Spleen (tissue), 11 donors: Measurements from ENCODE around the gene U2AF2. TPM values are rescaled to one million over a fixed set of nuclear protein-coding genes. Genes with fewer than 3 reads are reported as not detected.

Experiments
- DNase-seq: peaks from one replicate; pipeline ENCODE4 v3.0.0-alpha.2; 2020
- H3K27ac ChIP-seq, 8 donors: fragments of 200-600 bp; sonication (generic) in 7 of 8; 1 replicate in 4 of 8; 2 replicates in 4 of 8; pipeline versions ENCODE4 v1.5.0 to v1.8.0; 2016 to 2021; ENCODE audit warnings: inconsistent platforms in 4 of 8, mild to moderate bottlenecking in 4 of 8, moderate library complexity in 1 of 8
- H3K27me3 ChIP-seq, 7 donors: fragments of 200-600 bp; sonication (generic) in 6 of 7; replicated peaks in 1 of 7; 1 replicate in 4 of 7; 2 replicates in 3 of 7; pipeline versions ENCODE4 v1.5.0 to v1.8.0; 2016 to 2021; ENCODE audit warnings: inconsistent platforms in 3 of 7, mild to moderate bottlenecking in 1 of 7
- H3K36me3 ChIP-seq, 6 donors: fragments of 200-600 bp; sonication (generic) in 5 of 6; 1 replicate in 4 of 6; 2 replicates in 2 of 6; pipeline versions ENCODE4 v1.5.0 to v1.8.0; 2016 to 2021; ENCODE audit warnings: inconsistent platforms in 2 of 6
- H3K4me1 ChIP-seq, 6 donors: fragments of 200-600 bp; sonication (generic) in 5 of 6; 1 replicate in 3 of 6; 2 replicates in 3 of 6; pipeline versions ENCODE4 v1.5.0 to v1.8.0; 2016 to 2021; ENCODE audit warnings: inconsistent platforms in 3 of 6
- H3K4me3 ChIP-seq, 8 donors: fragments of 200-600 bp; sonication (generic) in 7 of 8; 1 replicate in 4 of 8; 2 replicates in 4 of 8; pipeline versions ENCODE4 v1.5.0 to v1.8.0; 2016 to 2021; ENCODE audit warnings: inconsistent platforms in 4 of 8, mild to moderate bottlenecking in 4 of 8, moderate library complexity in 2 of 8
- H3K9me3 ChIP-seq, 8 donors: fragments of 200-600 bp; sonication (generic) in 7 of 8; 1 replicate in 4 of 8; 2 replicates in 4 of 8; pipeline versions ENCODE4 v1.5.0 to v1.8.0; 2016 to 2021; ENCODE audit warnings: inconsistent platforms in 4 of 8
- CTCF ChIP-seq, 11 experiments: fragments of 200-600 bp in 7 of 11; fragments of 450-650 bp in 4 of 11; sonication (generic) in 4 of 11; IDR thresholded peaks in 8 of 11; conservative IDR thresholded peaks in 3 of 11; 1 replicate in 7 of 11; 2 replicates in 4 of 11; pipeline versions ENCODE4 v1.4.0 to v1.8.0; 2016 to 2021; ENCODE audit warnings: antibody characterized with exemption in 11 of 11, inconsistent platforms in 4 of 11, mild to moderate bottlenecking in 1 of 11
- POLR2A ChIP-seq, 3 donors: fragments of 450-650 bp; IDR thresholded peaks; one replicate each; pipeline ENCODE4 v1.5.1; 2017; ENCODE audit warnings: antibody characterized with exemption in 3 of 3, mild to moderate bottlenecking in 1 of 3
- POLR2AphosphoS5 ChIP-seq, 3 donors: sonication (generic); formaldehyde crosslinking; IDR thresholded peaks; one replicate each; pipeline ENCODE4 v1.5.1; 2017; ENCODE audit warnings: antibody characterized with exemption in 3 of 3
- WGBS, 5 donors: extraction: QIAGEN DNeasy Blood & Tissue Kit in 3 of 5; methylation state at CpG; one replicate each; pipeline versions ENCODE4 v1.1.5 to v1.1.7; 2013 to 2018; 5-methylcytosine and 5-hydroxymethylcytosine counted together
- intact Hi-C: fragments of 100-400 bp; cut with DNase I; formaldehyde crosslinking; loops from one replicate; pipeline ENCODE4 v1.15.0; 2023; ENCODE audit warnings: low total_unique reads
- polyA plus RNA-seq, 3 donors: library from polyadenylated mRNA; stranded (reverse); fragments of 200-250 nt; gene quantifications; one replicate each; pipeline ENCODE4 v1.2.1, GENCODE V29; 2013
- total RNA-seq, 7 donors: library from RNA; depleted of rRNA in 3 of 7; stranded (reverse); fragments of >200 nt in 3 of 7; fragmentation: NEBNext Ultra II Directional in 4 of 7; extraction: Animal tissue kit (Norgen Biotek cat#: 25700) in 4 of 7; gene quantifications; one replicate each; pipeline versions ENCODE4 v1.1.0 to v1.2.1, GENCODE V29; 2016 to 2021
- donor health status: healthy with polysubstance abuse.
- donor health status: DM: no; HTN: no; CAD: no; lungs with moderate emphysema.
- donor health status: DM: no; HTN: no; CAD: no.
- donor health status: Bipolar disorder and iron deficiency.
- donor health status: healthy.
- donor health status: DM: no; HTN: no; CAD: no.
- donor health status: DM: yes; HTN: yes; CAD: no.

U2AF2 gene
- total and polyA plus RNA-seq, 10 donors, result 67.2 to 218 (median 171) TPM

- H3K9me3 ChIP-seq, result no peaks in the 10 kb centered on the region
- WGBS, 5 donors, result 93 to 96% (median 94%) methylated on average over 15 of the region's 15 CpGs
Measured at GRCh38 chr19:55704494-55705245, 49.8 kb downstream of the U2AF2 start.

GRCh38 chr19:55705972-55706371 lies 51.1 kb downstream of the U2AF2 start:
- H3K27ac ChIP-seq, result no peak overlapping the region
- H3K27me3 ChIP-seq, result no peaks in the 10 kb centered on the region
- no peak for DNase-seq
- WGBS, 5 donors, result 89 to 98% (median 91%) methylated on average over 3 of the region's 3 CpGs; no CpG with 5 or more reads in 1 of the 5 donors
- H3K36me3 ChIP-seq, result peaks cover 0 to 37% (median 4%) of the 10 kb centered on the region in 6 donors
- no peaks in the 10 kb centered on the region for H3K9me3 ChIP-seq
- no peak overlapping the region for H3K4me3 ChIP-seq
- intact Hi-C loops, result no loop called here
- peaks cover 0 to 14% (median 3%) of the 10 kb centered on the region in 6 donors for H3K4me1 ChIP-seq
- no peak for TF ChIP-seq CTCF (IDR thresholded peaks at IDR 0.05 in 8 of 11, conservative IDR thresholded peaks at IDR 0.05 in 3 of 11)
- no peak for TF ChIP-seq POLR2A (IDR thresholded peaks at IDR 0.05)
- no peak for TF ChIP-seq POLR2AphosphoS5 (IDR thresholded peaks at IDR 0.05)

More at GRCh38 chr19:55704494-55705245, 49.8 kb downstream of the U2AF2 start:
- no peaks in the 10 kb centered on the region for H3K27me3 ChIP-seq
- no peak overlapping the region for H3K27ac ChIP-seq
- peaks cover 0 to 14% (median 3%) of the 10 kb centered on the region in 6 donors for H3K4me1 ChIP-seq
- intact Hi-C loops, result no loop called here
- TF ChIP-seq CTCF (IDR thresholded peaks at IDR 0.05 in 8 of 11, conservative IDR thresholded peaks at IDR 0.05 in 3 of 11), result peak in 1 of 11 experiments; percentile 2
- peak; percentile 30 to 42 (median 37) for TF ChIP-seq POLR2AphosphoS5 (IDR thresholded peaks at IDR 0.05)
- TF ChIP-seq POLR2A (IDR thresholded peaks at IDR 0.05), result no peak
- DNase-seq, result peak; percentile 52
- H3K4me3 ChIP-seq, result no peak overlapping the region
- peaks cover 0 to 50% (median 10%) of the 10 kb centered on the region in 6 donors for H3K36me3 ChIP-seq

DNA sequence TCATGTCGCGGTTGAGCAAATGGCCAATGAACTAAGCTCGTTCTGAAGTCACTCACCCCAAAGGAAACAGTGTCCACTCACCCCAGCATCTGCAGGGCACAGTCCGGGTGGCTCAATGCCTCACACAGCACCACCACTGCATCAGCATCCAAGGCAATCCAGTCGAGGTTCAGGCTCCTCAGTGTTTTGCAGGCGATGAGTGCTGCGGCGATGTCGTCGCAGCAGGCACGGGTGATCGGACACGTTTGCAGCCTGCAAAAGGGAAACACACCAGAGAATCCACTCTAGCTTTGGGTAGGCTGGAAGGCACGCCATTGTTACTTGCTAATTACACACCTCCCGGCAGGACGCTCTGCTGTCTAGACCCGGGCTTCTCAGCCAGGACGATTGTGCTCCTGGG lies 56.9 kb downstream of the U2AF2 start:
- intact Hi-C loops, result no loop called here
- no peak for DNase-seq
- no peaks in the 10 kb centered on the region for H3K36me3 ChIP-seq
- peaks cover 0 to 37% (median 6%) of the 10 kb centered on the region in 7 donors for H3K27me3 ChIP-seq
- no peaks in the 10 kb centered on the region for H3K4me1 ChIP-seq
- TF ChIP-seq POLR2AphosphoS5 (IDR thresholded peaks at IDR 0.05), result peak in 1 of 3 donors; percentile 58
- no peak for TF ChIP-seq CTCF (IDR thresholded peaks at IDR 0.05 in 8 of 11, conservative IDR thresholded peaks at IDR 0.05 in 3 of 11)
- no peak for TF ChIP-seq POLR2A (IDR thresholded peaks at IDR 0.05)
- no peaks in the 10 kb centered on the region for H3K9me3 ChIP-seq
- H3K27ac ChIP-seq, result no peak overlapping the region
- 77 to 83% (median 80%) methylated on average over 16 to 18 of the region's 18 CpGs for WGBS, 5 donors
- H3K4me3 ChIP-seq, result no peak overlapping the region
